H9 (cell line): ENCODE results near the gene LAMA5. TPM values are rescaled to one million over a fixed set of nuclear protein-coding genes. Genes with fewer than 3 reads are reported as not detected.

Experiments used
- DNase-seq: peaks from one replicate; pipeline ENCODE4 v3.0.0-alpha.2; 2017
- H2AFZ ChIP-seq: one replicate; pipeline ENCODE4 v1.6.1; 2013; ENCODE audit warnings: mild to moderate bottlenecking, low read length, control low read depth, moderate library complexity
- H2AK5ac ChIP-seq: 2 replicates; pipeline ENCODE4 v1.6.1; 2013; ENCODE audit warnings: low read length, control low read depth, mixed read lengths; ENCODE audit not compliant: insufficient read length
- H2BK120ac ChIP-seq: one replicate; pipeline ENCODE4 v1.6.1; 2013; ENCODE audit warnings: low read depth, mild to moderate bottlenecking, low read length, control low read depth, inconsistent platforms; ENCODE audit not compliant: poor library complexity, severe bottlenecking
- H2BK12ac ChIP-seq: 2 replicates; pipeline ENCODE4 v1.6.1; 2013; ENCODE audit warnings: low read length, control low read depth, mixed read lengths, low read depth; ENCODE audit not compliant: insufficient read length
- H2BK15ac ChIP-seq: 2 replicates; pipeline ENCODE4 v1.6.1; 2013; ENCODE audit warnings: low read depth, low read length, control low read depth
- H2BK20ac ChIP-seq: one replicate; pipeline ENCODE4 v1.6.1; 2013; ENCODE audit warnings: low read depth, mild to moderate bottlenecking, low read length, control low read depth, inconsistent platforms; ENCODE audit not compliant: poor library complexity, severe bottlenecking
- H2BK5ac ChIP-seq: 2 replicates; pipeline ENCODE4 v1.6.1; 2013; ENCODE audit warnings: low read length, control low read depth, mixed read lengths; ENCODE audit not compliant: insufficient read length
- H3K14ac ChIP-seq: 2 replicates; pipeline ENCODE4 v1.6.1; 2013; ENCODE audit warnings: low read length, control low read depth; ENCODE audit not compliant: insufficient read depth
- H3K18ac ChIP-seq: 2 replicates; pipeline ENCODE4 v1.6.1; 2013; ENCODE audit warnings: low read depth, mild to moderate bottlenecking, mixed read lengths, low read length, control low read depth; ENCODE audit not compliant: insufficient read length
- H3K23ac ChIP-seq: 2 replicates; pipeline ENCODE4 v1.6.1; 2013; ENCODE audit warnings: low read length, control low read depth, mixed read lengths, low read depth; ENCODE audit not compliant: insufficient read length
- H3K23me2 ChIP-seq: 2 replicates; pipeline ENCODE4 v1.6.1; 2013; ENCODE audit warnings: low read depth, mild to moderate bottlenecking, mixed read lengths, low read length, control low read depth; ENCODE audit not compliant: insufficient read length, poor library complexity, severe bottlenecking
- H3K27ac ChIP-seq: 2 replicates; pipeline ENCODE4 v1.5.1; 2013; ENCODE audit warnings: low read length, control low read depth, mixed read lengths, low read depth; ENCODE audit not compliant: insufficient read length
- H3K27me3 ChIP-seq: 2 replicates; pipeline ENCODE4 v1.6.1; 2013; ENCODE audit warnings: low read length, control low read depth, inconsistent platforms; ENCODE audit not compliant: insufficient read depth
- H3K4ac ChIP-seq: 2 replicates; pipeline ENCODE4 v1.6.1; 2013; ENCODE audit warnings: low read depth, mild to moderate bottlenecking, control low read depth, inconsistent platforms, low read length, moderate library complexity
- H3K4me1 ChIP-seq: 2 replicates; pipeline ENCODE4 v1.6.1; 2013; ENCODE audit warnings: low read length, control low read depth, inconsistent platforms; ENCODE audit not compliant: insufficient read depth
- H3K4me2 ChIP-seq: 2 replicates; pipeline ENCODE4 v1.6.1; 2013; ENCODE audit warnings: low read length, control low read depth, mixed read lengths; ENCODE audit not compliant: insufficient read length, insufficient read depth
- H3K56ac ChIP-seq: 2 replicates; pipeline ENCODE4 v1.6.1; 2013; ENCODE audit warnings: low read depth, mild to moderate bottlenecking, mixed read lengths, low read length, control low read depth; ENCODE audit not compliant: insufficient read length
- H3K79me1 ChIP-seq: 2 replicates; pipeline ENCODE4 v1.6.1; 2013; ENCODE audit warnings: low read depth, mild to moderate bottlenecking, moderate library complexity, low read length, control low read depth, inconsistent platforms; ENCODE audit not compliant: insufficient read depth, poor library complexity, severe bottlenecking
- H3K79me2 ChIP-seq: 2 replicates; pipeline ENCODE4 v1.6.1; 2013; ENCODE audit warnings: low read length, control low read depth, inconsistent platforms; ENCODE audit not compliant: insufficient read depth
- H3K9ac ChIP-seq: 2 replicates; pipeline ENCODE4 v1.6.1; 2013; ENCODE audit warnings: low read length, control low read depth, mixed read lengths; ENCODE audit not compliant: insufficient read length; ENCODE audit errors: extremely low read depth
- H3K9me3 ChIP-seq: one replicate; pipeline ENCODE4 v1.6.1; 2013; ENCODE audit warnings: low read depth, low read length, inconsistent platforms; ENCODE audit not compliant: control insufficient read depth
- H3T11ph ChIP-seq: one replicate; pipeline ENCODE4 v1.6.1; 2013; ENCODE audit warnings: mild to moderate bottlenecking, low read length, control low read depth, inconsistent platforms
- H4K20me1 ChIP-seq: one replicate; pipeline ENCODE4 v1.6.1; 2013; ENCODE audit not compliant: control insufficient read depth, insufficient read length, insufficient read depth
- H4K5ac ChIP-seq: 2 replicates; pipeline ENCODE4 v1.6.1; 2013; ENCODE audit warnings: low read depth, mild to moderate bottlenecking, mixed read lengths, low read length, control low read depth; ENCODE audit not compliant: insufficient read length
- H4K8ac ChIP-seq: replicated peaks from 2 replicates; pipeline ENCODE4 v1.6.1; 2013; ENCODE audit warnings: low read length, control low read depth, mixed read lengths, low read depth; ENCODE audit not compliant: insufficient read length
- H4K91ac ChIP-seq: 2 replicates; pipeline ENCODE4 v1.6.1; 2013; ENCODE audit warnings: low read depth, mild to moderate bottlenecking, moderate library complexity, mixed read lengths, low read length, control low read depth; ENCODE audit not compliant: insufficient read length
- H3K27ac Mint-ChIP-seq, 3 experiments: 2 replicates in 2 of 3; 3 replicates in 1 of 3; pipeline ENCODE4 v1.8.0; 2020 to 2021; ENCODE audit warnings: mixed read lengths in 3 of 3, mild to moderate bottlenecking in 1 of 3, moderate library complexity in 1 of 3
- H3K27me3 Mint-ChIP-seq: 2 replicates; pipeline ENCODE4 v1.8.0; 2021; ENCODE audit warnings: low read depth, mild to moderate bottlenecking, moderate library complexity, mixed read lengths
- H3K36me3 Mint-ChIP-seq, 3 experiments: 2 replicates in 2 of 3; 3 replicates in 1 of 3; pipeline ENCODE4 v1.8.0; 2020 to 2021; ENCODE audit warnings: low read depth in 3 of 3, mixed read lengths in 3 of 3; ENCODE audit not compliant: insufficient read depth in 1 of 3
- H3K4me1 Mint-ChIP-seq, 2 experiments: 2 replicates each; pipeline ENCODE4 v1.8.0; 2020; ENCODE audit warnings: mixed read lengths in 2 of 2
- H3K4me3 Mint-ChIP-seq, 2 experiments: 2 replicates in 1 of 2; 3 replicates in 1 of 2; pipeline ENCODE4 v1.8.0; 2020 to 2021; ENCODE audit warnings: mild to moderate bottlenecking in 2 of 2, mixed read lengths in 2 of 2, moderate library complexity in 1 of 2
- H3K9me3 Mint-ChIP-seq, 2 experiments: 2 replicates in 1 of 2; 3 replicates in 1 of 2; pipeline ENCODE4 v1.8.0; 2020; ENCODE audit warnings: mild to moderate bottlenecking in 2 of 2, mixed read lengths in 2 of 2, moderate library complexity in 1 of 2
- WGBS: extraction: QIAGEN DNeasy Blood & Tissue Kit; methylation state at CpG from one replicate; pipeline ENCODE4 v1.1.7; 2013; ENCODE audit warnings: missing lambda C conversion rate, low lambda C conversion rate, mixed read lengths; ENCODE audit not compliant: insufficient read length; ENCODE audit errors: extremely low coverage; 5-methylcytosine and 5-hydroxymethylcytosine counted together
- total RNA-seq: library from RNA; stranded (reverse); gene quantifications from 2 replicates; pipeline ENCODE4 v1.2.1, GENCODE V29; 2021
- TF ChIP-seq, protein P1 (sequence below): fragments of 200-600 bp; sonication (generic); conservative IDR thresholded peaks from 3 replicates; pipeline ENCODE4 v1.8.0; 2021; ENCODE audit warnings: antibody characterized with exemption, mild to moderate bottlenecking

LAMA5 gene
- total RNA-seq, 1 experiment from 2014 or later: 200 TPM

DNA sequence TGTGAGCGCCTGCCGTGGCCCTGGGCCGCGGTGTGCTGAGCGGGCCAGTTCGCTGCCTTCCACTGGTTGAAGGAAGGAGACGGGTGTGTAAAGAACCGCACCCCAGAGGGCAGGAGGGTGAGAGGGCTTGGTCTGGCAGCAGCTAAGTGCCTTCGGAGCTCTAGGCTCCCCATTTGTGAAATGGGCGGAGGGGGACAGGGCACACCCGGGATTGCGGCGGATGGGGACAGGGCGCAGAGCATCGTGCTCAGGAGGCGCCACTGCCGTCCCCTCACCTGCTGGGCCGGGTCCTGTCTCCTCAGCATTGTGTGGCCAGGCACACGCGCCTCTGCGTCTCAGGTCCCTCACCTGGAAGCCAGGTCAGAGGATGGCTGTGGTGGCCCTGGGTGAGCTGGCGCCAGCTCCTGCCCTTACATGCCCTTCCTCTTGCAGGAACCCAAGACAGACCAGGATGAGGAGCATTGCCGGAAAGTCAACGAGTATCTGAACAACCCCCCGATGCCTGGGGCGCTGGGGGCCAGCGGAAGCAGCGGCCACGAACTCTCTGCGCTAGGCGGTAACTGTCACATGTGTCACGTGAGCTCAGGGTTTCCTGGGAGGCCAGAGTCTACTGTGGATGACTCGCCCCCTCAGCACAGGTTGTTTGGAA is 61.2 kb downstream of the LAMA5 start:
- H4K8ac ChIP-seq: no peak overlapping the region
- no peak overlapping the region for H3K4me2 ChIP-seq
- no peak overlapping the region for H2BK12ac ChIP-seq
- peaks cover 18% of the 10 kb centered on the region; the same call in 1 of the 2 replicates for H3K79me2 ChIP-seq
- no peak overlapping the region for H4K5ac ChIP-seq
- H3K18ac ChIP-seq: no peak overlapping the region
- no peak for DNase-seq
- H2AK5ac ChIP-seq: no peak overlapping the region
- no peaks in the 10 kb centered on the region; the same call in 1 of the 2 replicates for H3K4me1 ChIP-seq
- H2BK15ac ChIP-seq: no peak overlapping the region
- no peak overlapping the region for H3K27ac ChIP-seq
- H2AFZ ChIP-seq: no peak overlapping the region
- no peak overlapping the region for H4K91ac ChIP-seq
- H3K23ac ChIP-seq: no peak overlapping the region
- no peak overlapping the region for H3K14ac ChIP-seq
- H3K79me1 ChIP-seq: no peaks in the 10 kb centered on the region
- H2BK20ac ChIP-seq: no peak overlapping the region
- Mint-ChIP-seq H3K4me1 (peaks cover 14 to 22% of the 10 kb centered on the region in 2 experiments), H3K9me3 (no peaks in the 10 kb centered on the region), H3K27me3 (no peaks in the 10 kb centered on the region), H3K4me3 (peak overlapping the region; percentile 40 to 58; a peak in 4 of 5 replicates), H3K36me3 (peaks cover 24 to 58% (median 55%) of the 10 kb centered on the region in 3 experiments), H3K27ac (peak overlapping the region; percentile 48 to 91 (median 85); a peak in 6 of 7 replicates)
- no peak overlapping the region for H2BK120ac ChIP-seq
- TF ChIP-seq, protein P1, sequence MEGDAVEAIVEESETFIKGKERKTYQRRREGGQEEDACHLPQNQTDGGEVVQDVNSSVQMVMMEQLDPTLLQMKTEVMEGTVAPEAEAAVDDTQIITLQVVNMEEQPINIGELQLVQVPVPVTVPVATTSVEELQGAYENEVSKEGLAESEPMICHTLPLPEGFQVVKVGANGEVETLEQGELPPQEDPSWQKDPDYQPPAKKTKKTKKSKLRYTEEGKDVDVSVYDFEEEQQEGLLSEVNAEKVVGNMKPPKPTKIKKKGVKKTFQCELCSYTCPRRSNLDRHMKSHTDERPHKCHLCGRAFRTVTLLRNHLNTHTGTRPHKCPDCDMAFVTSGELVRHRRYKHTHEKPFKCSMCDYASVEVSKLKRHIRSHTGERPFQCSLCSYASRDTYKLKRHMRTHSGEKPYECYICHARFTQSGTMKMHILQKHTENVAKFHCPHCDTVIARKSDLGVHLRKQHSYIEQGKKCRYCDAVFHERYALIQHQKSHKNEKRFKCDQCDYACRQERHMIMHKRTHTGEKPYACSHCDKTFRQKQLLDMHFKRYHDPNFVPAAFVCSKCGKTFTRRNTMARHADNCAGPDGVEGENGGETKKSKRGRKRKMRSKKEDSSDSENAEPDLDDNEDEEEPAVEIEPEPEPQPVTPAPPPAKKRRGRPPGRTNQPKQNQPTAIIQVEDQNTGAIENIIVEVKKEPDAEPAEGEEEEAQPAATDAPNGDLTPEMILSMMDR: no peak
- no peaks in the 10 kb centered on the region for H4K20me1 ChIP-seq
- H3K4ac ChIP-seq: no peak overlapping the region
- H3K56ac ChIP-seq: no peak overlapping the region
- H3K27me3 ChIP-seq: no peaks in the 10 kb centered on the region
- no peak overlapping the region for H3T11ph ChIP-seq
- no peak overlapping the region for H3K9ac ChIP-seq
- H3K23me2 ChIP-seq: peaks cover 7% of the 10 kb centered on the region
- no CpG with 5 or more reads among the region's 33 CpGs for WGBS
- H2BK5ac ChIP-seq: no peak overlapping the region
- H3K9me3 ChIP-seq: no peaks in the 10 kb centered on the region
